NCI-H748 (cell line): ENCODE measurements around the gene CFL1.

Experiments used
- DNase-seq: peaks from one replicate; lab custom pipeline; 2025; ENCODE audit not compliant: unreplicated experiment; lab: John Stamatoyannopoulos, UW

The CFL1 gene

DNA sequence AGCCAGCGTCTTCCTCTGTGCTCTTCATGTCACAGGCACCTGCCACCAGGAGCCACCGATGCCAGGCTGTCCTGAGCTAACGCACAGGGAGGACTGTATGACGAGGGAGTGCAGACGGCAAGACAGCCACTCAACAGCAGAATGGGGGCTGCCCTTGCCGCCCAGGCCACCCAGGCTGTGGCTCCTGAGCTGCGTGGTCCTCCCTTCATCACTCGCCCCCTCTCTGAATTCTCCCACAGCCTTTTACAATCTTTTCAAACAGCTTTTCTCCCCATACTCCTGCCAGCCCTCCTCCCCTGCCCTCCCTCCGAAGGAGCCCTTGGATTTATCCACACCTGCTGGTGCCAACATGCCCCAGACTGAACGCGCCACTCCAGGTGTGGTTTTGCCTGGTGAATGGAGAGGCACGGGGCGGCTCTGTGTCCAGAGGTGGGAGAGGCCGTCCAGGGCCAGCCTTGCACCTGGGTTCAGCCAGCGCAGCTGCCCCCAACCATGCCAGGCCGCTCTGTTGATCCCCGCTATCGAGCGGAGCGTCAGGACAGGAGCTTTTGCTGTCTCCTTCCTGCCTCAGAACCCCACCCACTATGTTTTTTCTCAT is 49.1 kb downstream of the CFL1 start:
- no peak for DNase-seq

DNA sequence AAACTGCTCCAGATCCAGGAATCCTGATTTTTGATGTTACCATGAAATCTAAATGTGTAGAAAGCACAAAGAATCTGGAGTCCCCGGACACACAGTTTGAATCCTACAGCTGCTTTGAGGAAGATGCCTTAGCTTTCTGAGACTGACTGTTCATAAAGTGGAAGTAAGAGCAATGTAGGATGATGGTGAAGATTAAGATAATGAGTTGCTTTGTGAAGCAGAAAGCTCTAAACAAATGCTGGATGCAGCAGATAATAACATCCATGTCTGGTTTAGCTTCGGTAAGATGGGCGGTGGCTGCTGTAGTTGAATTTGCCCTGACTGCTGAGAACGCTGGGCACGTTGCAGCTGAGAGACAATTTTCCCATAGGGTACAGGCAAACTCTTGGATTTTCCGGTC is 51.0 kb downstream of the CFL1 start:
- no peak for DNase-seq
